HT-29 (cell line): ENCODE measurements around the gene EXOC4. TPM values are rescaled to one million over a fixed set of nuclear protein-coding genes. Genes with fewer than 3 reads are reported as not detected.
A peak's percentile ranks its signal among the peaks of the same experiment; 100 is the strongest.

Experiments
- DNase-seq: peaks from one replicate; pipeline ENCODE4 v3.0.0-alpha.2; 2015; ENCODE audit warnings: low spot score
- total RNA-seq: library from RNA; depleted of rRNA; stranded (reverse); fragments of >200 nt; shearing (Covaris generic); gene quantifications from 2 replicates; pipeline ENCODE4 v1.2.3, GENCODE V29; 2014

The EXOC4 gene
- total RNA-seq, 1 experiment from 2014 or later, result 59.8 TPM

DNA sequence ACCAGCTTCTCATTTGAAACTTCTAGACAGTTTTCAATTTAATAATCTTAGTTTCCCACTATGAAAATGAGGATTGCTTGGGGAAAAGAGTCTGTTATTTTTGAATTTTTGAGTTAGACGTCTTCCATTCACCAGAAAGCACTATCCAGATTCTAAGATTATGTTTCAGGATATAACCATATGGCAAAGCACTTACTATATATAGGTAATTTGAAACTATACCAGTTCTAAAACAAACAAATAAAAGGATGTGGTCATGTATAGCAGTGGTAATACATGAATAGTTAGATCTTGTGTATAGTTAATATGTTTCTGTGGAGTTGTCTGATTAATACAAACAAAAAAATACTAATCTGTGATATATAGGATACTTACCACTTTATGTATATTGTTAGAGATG lies 320.0 kb downstream of the EXOC4 start:
- DNase-seq, result no peak

DNA sequence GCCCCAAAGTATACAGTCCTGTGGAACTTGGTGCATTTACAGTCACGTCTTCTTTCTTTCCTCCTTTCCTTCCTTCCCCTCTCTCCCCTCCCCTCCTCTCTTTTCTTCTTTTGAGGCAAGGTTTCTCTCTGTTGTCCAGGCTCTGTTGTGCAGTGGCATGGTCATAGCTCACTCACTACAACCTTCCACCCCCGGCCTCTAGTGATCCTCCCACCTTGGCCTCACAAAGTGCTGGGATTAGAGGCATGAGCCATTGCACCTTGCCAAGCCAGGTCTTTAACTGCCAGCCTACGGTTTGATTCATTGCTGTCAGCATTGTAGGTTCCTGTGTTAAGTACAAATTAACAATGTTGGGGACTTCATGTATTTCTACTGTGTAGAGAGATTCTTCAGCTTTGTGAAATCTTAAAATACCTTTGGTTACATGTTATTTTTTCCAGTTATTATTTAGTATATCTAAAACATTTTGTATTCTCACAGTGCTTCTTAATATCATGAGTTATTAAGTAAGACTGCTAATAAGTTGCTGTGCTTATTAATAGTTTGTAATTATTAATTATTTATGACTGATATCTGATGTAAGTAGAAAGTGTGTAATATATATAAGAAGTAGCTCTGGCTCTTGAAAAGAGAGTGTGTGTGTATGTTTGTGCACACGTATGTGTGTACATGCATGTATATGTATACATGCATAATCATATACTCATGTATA lies 320.8 kb downstream of the EXOC4 start:
- no peak for DNase-seq

DNA sequence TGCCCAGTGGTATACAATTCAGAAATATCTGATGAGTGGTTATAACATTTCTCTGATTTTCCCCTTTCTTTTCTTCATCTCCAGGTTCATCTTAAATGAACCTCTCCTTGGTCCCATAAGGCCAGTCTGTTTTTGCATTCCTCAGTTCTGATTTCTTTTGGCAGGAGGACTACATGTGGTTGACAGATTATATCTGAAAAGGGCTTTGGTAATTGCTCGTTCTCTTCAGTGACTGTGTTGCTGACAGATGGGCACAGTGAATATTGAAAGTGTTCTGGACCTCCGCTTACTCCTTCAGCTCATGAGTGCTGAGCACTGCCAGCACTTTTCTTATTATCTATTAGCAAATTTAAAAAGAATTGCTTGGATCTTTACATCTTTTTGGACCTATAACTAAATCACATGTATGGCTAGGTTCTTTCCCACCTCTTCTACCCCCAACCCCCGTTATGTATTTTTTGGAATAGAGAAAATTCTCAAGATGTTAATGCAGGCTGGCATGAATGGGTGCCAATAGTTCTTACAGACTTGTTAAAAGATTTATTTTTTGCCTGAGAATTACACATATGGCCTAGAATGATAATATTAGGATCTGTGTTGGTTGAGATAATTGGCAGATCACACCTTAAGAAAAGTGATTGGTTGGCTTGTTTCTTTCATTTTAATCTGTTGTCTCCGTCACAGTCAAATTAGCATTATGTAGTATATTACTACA lies 323.0 kb downstream of the EXOC4 start:
- DNase-seq, result no peak

DNA sequence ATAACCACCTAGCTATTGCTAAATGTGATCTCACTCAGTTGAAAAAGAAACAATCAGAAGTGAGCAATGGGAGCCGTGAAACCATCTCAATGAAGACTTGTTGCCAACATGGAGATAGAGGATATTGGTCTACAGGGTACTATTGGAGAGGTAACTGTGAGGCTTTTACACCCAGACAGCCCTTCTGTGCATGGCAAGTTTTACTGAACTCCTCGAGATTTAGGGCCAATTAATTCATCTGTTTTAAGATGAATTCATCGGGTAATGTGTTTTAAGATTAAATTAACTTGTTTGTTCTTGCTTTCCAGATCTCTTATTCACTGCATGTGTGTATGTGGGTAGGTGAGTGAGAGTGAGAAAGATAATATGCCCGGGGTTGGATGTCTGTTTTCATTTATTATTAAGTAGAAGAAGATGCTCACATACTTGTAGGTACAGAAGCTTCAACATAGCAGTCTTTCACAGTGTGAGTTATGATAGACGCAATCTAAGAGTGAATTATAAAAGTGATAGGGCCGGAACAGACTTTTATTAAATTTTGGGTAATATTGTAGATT lies 323.8 kb downstream of the EXOC4 start:
- no peak for DNase-seq

DNA sequence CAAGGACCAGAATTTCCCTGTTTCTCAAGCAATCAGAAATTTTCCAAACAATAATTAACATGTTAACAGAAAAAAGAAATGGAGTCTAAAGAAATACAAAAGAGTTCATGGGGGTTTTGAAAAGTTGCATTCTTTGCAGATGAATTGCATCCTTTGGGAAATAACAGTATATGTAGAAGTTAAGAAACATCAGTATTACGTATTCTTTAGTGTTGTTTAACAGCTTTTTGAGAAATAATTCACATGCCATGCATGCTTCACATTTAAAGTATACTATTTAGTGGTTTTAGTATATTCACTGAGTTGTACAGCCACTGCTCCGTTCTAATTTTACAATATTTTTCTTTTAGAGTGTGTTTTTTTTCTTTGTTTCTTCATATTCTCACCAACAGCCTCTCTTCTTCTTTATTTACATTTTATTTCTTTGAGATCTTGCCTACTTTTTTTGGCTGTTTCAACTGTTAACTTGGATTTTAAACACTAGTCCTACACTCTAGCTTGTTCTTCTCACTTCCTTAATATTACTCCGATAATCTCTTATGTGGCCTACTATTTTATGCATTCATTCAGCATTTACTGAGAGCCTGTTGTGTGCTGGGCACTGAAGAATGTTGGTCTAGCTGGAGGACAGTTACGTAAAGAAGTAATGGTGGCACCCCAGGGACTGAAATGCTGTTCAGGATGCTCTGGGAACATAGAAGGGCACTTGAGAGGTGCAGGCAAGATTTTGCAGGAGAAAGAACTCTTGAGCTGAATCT lies 330.1 kb downstream of the EXOC4 start:
- DNase-seq, result no peak

DNA sequence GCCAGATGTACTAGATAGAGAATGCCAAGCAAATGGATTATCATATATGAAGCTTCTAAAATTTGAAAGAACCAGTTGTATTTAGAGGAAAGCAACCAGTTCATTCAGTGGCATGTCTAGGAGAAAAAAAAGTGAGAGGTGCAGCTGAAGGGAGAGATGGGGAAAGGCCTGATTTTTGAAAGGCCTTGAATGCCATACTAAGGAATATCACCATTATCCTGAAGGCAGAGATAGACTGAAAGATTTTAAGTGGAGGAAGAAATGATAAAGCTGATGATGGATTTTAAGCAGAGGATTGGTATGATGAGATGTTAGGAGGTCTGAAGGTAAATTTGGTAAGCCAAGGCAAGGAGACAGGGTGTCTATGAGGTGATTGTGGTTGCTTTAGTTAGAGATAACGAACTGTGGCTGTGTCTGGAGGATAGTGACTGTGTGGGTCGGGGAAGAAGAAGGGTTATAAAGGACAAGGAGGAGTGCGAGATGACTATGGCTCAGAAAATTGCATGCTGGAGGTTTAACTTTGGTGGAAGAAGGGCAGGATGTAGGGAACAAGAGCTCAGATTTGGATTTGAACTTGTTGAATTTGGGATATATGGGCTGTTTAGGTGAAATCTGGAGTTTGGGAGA lies 330.8 kb downstream of the EXOC4 start:
- no peak for DNase-seq

- DNase-seq, result no peak
Measured at GRCh38 chr7:133584956-133585668, 332.2 kb downstream of the EXOC4 start.

DNA sequence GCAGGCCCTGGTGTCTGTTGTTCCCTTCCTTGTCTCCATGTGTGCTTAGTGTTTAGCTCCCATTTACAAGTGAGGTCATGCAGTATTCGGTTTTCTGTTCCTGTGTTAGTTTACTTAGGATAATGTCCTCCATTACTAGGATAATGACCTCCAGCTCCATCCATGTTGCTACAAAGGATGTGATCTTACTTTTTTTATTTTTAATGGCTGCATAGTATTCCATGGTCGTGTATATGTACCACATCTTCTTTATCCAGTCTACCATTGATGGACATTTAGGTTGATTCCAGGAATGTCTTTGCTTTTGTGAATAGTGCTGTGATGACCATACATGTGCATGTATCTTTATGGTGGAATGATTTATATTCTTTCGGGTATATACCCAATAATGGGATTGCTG lies 333.4 kb downstream of the EXOC4 start:
- no peak for DNase-seq

DNA sequence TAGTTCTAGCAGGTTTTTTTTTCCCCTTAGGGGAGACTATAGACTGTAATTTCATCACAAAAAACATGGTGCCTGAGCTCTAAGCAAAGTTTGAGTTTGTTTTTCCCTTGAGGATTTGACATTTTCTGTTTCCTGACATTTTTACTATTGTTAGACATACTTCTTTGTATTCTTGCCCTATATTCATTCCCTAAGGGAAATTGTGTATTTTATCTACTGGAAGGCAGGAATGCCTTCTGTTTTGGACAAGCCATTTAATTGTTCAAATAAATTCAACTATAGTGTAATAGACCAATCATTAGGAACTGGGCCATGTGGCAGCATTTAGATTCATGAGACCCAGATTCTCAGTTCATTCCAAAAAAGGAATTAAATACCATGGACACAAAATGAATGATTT lies 335.0 kb downstream of the EXOC4 start:
- DNase-seq, result no peak

GRCh38 chr7:133590795-133591194 lies 337.9 kb downstream of the EXOC4 start:
- DNase-seq, result no peak

- no peak for DNase-seq
Measured at GRCh38 chr7:133591704-133592340, 338.9 kb downstream of the EXOC4 start.

GRCh38 chr7:133593561-133593960 lies 340.7 kb downstream of the EXOC4 start:
- no peak for DNase-seq

- DNase-seq, result no peak
Measured at GRCh38 chr7:133601617-133602016, 348.7 kb downstream of the EXOC4 start.

- DNase-seq, result no peak
Measured at GRCh38 chr7:133602291-133602690, 349.4 kb downstream of the EXOC4 start.

DNA sequence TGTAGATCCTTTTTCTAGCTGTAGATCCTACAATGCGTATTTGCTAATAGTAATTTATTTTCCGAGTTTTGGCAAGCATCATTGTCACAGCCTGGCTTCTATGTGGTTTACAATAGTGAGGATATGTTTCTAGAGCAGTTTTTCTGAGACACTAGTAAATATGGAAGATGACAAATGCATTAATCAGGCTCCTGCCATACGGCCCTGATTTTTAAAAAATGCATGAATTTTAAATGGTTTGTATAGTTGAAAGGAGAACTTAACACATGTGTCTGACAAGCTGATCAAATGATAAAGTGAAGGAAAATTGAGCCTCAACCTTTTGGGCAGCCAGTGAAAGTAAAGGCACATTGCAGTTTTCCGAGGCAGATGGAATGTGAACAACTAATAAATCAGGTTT lies 354.1 kb downstream of the EXOC4 start:
- no peak for DNase-seq

DNA sequence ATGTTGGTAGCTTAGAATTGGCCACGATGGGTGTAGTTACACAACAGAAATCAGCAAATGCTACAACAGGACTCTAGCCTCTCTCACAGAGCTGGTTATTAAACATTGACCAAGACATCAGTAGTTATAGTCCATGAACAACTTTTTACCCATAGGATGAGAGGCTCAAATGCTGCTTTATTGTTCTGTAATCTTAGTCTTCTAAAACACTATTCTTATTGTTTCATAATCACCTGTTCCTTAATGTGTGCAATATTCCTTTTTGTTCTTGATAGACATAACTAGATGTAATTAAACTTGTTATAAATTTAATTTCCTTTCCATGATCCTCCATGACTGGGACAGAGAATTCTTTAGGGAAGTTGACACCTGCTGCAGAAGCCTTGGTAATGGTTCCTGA lies 356.9 kb downstream of the EXOC4 start:
- peak; percentile 1 for DNase-seq

- DNase-seq, result no peak
Measured at GRCh38 chr7:133611955-133612354, 359.1 kb downstream of the EXOC4 start.

- DNase-seq, result no peak
Measured at GRCh38 chr7:133613250-133613790, 360.4 kb downstream of the EXOC4 start.

DNA sequence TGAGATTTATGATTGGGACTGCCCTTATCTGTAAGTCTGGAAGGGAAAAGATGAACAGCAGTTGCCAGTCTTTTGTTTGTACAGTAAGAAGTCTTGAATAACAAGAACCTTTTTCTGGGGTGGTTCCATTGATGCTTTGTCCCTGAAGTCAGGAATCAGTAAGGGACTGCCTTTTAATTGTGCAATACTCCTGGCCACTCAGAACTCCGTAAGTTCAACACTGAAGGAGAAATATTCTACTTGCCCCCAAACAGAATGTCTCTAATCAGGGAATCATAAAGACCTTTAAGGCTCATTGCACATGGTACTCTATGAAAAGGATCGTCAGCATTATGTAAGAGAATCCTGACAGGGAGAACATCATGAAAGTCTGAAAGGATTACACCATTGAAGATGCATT lies 361.4 kb downstream of the EXOC4 start:
- DNase-seq, result no peak

DNA sequence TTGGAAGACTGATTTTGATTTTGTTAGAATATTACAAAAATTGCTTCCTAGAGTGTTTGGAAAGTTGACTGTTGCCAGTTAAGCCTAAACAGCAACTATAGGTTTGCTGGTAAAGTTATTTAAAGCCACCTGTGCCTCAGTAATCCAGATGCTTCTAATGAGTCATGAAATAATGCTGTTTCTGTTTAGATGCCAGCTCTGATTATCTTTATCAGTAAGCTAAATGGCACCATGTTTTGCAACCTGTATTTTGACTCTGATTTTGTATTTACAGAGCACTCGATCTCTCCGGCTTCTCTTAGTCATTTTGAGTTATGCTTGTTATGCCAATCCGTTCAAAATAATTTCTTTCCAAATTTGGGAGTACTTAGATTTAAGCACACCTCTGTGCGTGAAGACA lies 366.1 kb downstream of the EXOC4 start:
- no peak for DNase-seq
